Colonic mucosa (tissue), 4 donors: Measurements from ENCODE around the gene CRADD. TPM values are rescaled to one million over a fixed set of nuclear protein-coding genes. Genes with fewer than 3 reads are reported as not detected.

Experiments used
- DNase-seq: peaks from one replicate; pipeline ENCODE4 v3.0.0-alpha.2; 2020
- H3K27ac ChIP-seq: fragments of 200-600 bp; one replicate; pipeline ENCODE4 v1.8.0; 2021
- H3K27me3 ChIP-seq: fragments of 200-600 bp; one replicate; pipeline ENCODE4 v1.8.0; 2021
- H3K36me3 ChIP-seq: fragments of 200-600 bp; one replicate; pipeline ENCODE4 v1.8.0; 2021
- H3K4me1 ChIP-seq: fragments of 200-600 bp; one replicate; pipeline ENCODE4 v1.8.0; 2021; ENCODE audit warnings: mild to moderate bottlenecking
- H3K4me3 ChIP-seq: fragments of 200-600 bp; one replicate; pipeline ENCODE4 v1.8.0; 2021
- H3K9ac ChIP-seq, 2 donors: one replicate each; pipeline ENCODE4 v1.7.0; 2013; ENCODE audit warnings: control low read depth in 2 of 2, low read depth in 2 of 2, low read length in 2 of 2
- H3K9me3 ChIP-seq: fragments of 200-600 bp; one replicate; pipeline ENCODE4 v1.8.0; 2021
- CTCF ChIP-seq: fragments of 200-600 bp; IDR thresholded peaks from one replicate; pipeline ENCODE4 v1.8.0; 2022; ENCODE audit warnings: antibody characterized with exemption, mild to moderate bottlenecking
- intact Hi-C: fragments of 100-400 bp; cut with DNase I; formaldehyde crosslinking; loops from one replicate; pipeline ENCODE4 v1.14.1; 2022
- total RNA-seq, 2 donors: library from RNA; stranded (reverse); fragmentation: NEBNext Ultra II Directional in 1 of 2; extraction: Animal tissue kit (Norgen Biotek cat#: 25700) in 1 of 2; gene quantifications; one replicate each; pipeline ENCODE4 v1.2.1, GENCODE V29; 2021
- donor health status: healthy.
- donor health status: DM: no; HTN: no; CAD: no.
- donor health status: DM: no; HTN: no; CAD: no.

CRADD gene
- total RNA-seq, 2 donors from 2014 or later = 18.2 to 23.9 TPM

DNA sequence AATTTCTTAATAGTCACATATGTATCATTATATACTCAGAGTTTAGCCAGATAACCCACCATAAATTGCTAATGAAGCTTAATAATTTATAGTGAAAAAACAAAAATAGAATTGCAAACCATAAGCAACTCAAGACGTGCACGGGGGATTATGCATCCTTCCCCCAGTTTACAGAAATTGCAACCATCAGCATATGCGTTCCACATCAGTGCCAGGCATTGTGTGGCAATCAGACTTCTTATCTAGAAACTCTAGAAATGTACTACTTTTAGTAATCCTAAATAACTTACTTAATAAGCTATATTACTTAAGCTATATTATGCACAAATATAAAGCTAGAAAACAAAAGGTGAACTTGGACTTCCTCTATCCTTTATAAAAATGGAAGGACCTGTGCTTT is 115.8 kb downstream of the CRADD start:
- intact Hi-C loops = no loop called here
- Histone ChIP-seq H3K27me3 (no peaks in the 10 kb centered on the region), H3K36me3 (no peaks in the 10 kb centered on the region), H3K4me1 (no peaks in the 10 kb centered on the region), H3K27ac (no peak overlapping the region), H3K4me3 (no peak overlapping the region), H3K9me3 (no peaks in the 10 kb centered on the region), H3K9ac (no peak overlapping the region)
- no peak for TF ChIP-seq CTCF
- DNase-seq = no peak

- no peak for TF ChIP-seq CTCF
- H3K9ac ChIP-seq = no peak overlapping the region
- H3K4me1 ChIP-seq = no peaks in the 10 kb centered on the region
- no peak for DNase-seq
- H3K27ac ChIP-seq = no peak overlapping the region
- H3K4me3 ChIP-seq = no peak overlapping the region
- intact Hi-C loops = no loop called here
- no peaks in the 10 kb centered on the region for H3K27me3 ChIP-seq
- no peaks in the 10 kb centered on the region for H3K9me3 ChIP-seq
- no peaks in the 10 kb centered on the region for H3K36me3 ChIP-seq
Observed at GRCh38 chr12:93793983-93794382, 116.8 kb downstream of the CRADD start.

DNA sequence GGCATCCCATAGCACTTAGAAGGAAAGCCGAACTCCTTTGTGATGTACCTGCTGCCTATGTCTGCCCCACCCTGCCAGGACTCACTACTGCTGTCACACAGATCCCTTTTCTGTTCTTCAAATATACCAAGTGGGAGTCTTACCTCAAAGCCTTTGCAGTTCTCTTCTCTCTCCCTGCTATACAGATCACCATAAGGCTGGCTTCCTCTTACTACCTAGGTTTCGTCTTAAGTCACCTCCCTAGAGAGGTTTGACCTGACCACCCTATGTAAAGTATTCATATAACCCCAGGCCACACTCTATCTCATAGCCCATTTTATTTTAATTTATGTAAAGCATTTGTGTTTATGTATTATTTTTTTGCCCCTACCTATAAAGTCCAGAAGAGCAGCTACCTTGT is 117.6 kb downstream of the CRADD start:
- TF ChIP-seq CTCF = no peak
- Histone ChIP-seq H3K27me3 (no peaks in the 10 kb centered on the region), H3K4me1 (no peaks in the 10 kb centered on the region), H3K36me3 (no peaks in the 10 kb centered on the region), H3K4me3 (no peak overlapping the region), H3K9me3 (no peaks in the 10 kb centered on the region), H3K9ac (no peak overlapping the region), H3K27ac (no peak overlapping the region)
- intact Hi-C loops = no loop called here
- no peak for DNase-seq

- Histone ChIP-seq H3K27me3 (no peaks in the 10 kb centered on the region), H3K4me1 (no peaks in the 10 kb centered on the region), H3K9ac (no peak overlapping the region), H3K4me3 (no peak overlapping the region), H3K27ac (no peak overlapping the region), H3K36me3 (no peaks in the 10 kb centered on the region), H3K9me3 (no peaks in the 10 kb centered on the region)
- DNase-seq = no peak
- intact Hi-C loops = no loop called here
- no peak for TF ChIP-seq CTCF
Observed at GRCh38 chr12:93795352-93795751, 118.2 kb downstream of the CRADD start.

DNA sequence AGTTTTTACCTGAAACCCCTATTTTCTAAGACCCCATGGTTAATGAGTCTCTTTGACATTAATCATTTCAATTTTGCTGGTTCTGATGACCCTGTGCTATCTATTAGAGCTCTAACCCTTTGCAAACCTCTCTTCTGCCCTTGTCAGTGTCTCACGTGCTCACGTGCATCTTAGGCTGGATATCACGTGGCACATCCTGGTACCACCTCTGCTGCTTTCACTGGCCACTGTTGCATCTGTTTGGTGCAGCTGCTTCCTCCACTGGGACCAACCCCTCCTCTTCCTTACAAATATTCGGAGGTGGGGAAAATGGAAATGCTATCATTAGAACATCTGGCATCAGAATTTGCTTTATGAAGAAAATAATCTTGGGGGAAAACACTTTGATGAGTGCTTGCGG is 119.6 kb downstream of the CRADD start:
- Histone ChIP-seq H3K4me1 (no peaks in the 10 kb centered on the region), H3K9ac (no peak overlapping the region), H3K4me3 (no peak overlapping the region), H3K27ac (no peak overlapping the region), H3K9me3 (no peaks in the 10 kb centered on the region), H3K36me3 (no peaks in the 10 kb centered on the region), H3K27me3 (no peaks in the 10 kb centered on the region)
- no peak for DNase-seq
- TF ChIP-seq CTCF = no peak
- intact Hi-C loops = no loop called here
